ENCODE measurements around the gene SEMA7A. TPM values are rescaled to one million over a fixed set of nuclear protein-coding genes. Genes with fewer than 3 reads are reported as not detected.
"Not testable (repeated sequence)": the region's sequence is repeated elsewhere in the genome, so short reads cannot be mapped to it uniquely, and the experiment has no call there.

Gene SEMA7A
- total RNA-seq, 1 donor from 2014 or later, result 5.5 TPM

GRCh38 chr15:74364936-74365597 lies 68.7 kb downstream of the SEMA7A start:
- TF ChIP-seq CTCF (IDR thresholded peaks at IDR 0.05), result no peak
- H3K27me3 ChIP-seq, result no peaks in the 10 kb centered on the region
- peak overlapping the region in 1 of 2 donors; percentile 6 for H3K27ac ChIP-seq
- DNase-seq (ENCODE audit: low spot score in 2 of 2), result peak in 1 of 2 donors; percentile 41
- no peaks in the 10 kb centered on the region for H3K36me3 ChIP-seq
- H3K9me3 ChIP-seq, result no peaks in the 10 kb centered on the region
- H3K4me3 ChIP-seq, result peak overlapping the region; percentile 69 to 74
- peaks cover 0 to 11% of the 10 kb centered on the region in 2 donors for H3K4me1 ChIP-seq
- intact Hi-C loops (cut with DNase I), result no loop called here

GRCh38 chr15:74362482-74362881 lies 71.3 kb downstream of the SEMA7A start:
- no peaks in the 10 kb centered on the region for H3K27me3 ChIP-seq
- intact Hi-C loops (cut with DNase I), result no loop called here

GRCh38 chr15:74360855-74361254 lies 72.9 kb downstream of the SEMA7A start:
- H3K4me1 ChIP-seq; DNase-seq (ENCODE audit: low spot score in 2 of 2); H3K27ac ChIP-seq; intact Hi-C loops (cut with DNase I); H3K27me3 ChIP-seq; H3K36me3 ChIP-seq; H3K4me3 ChIP-seq; H3K9me3 ChIP-seq: not testable (repeated sequence)

More at GRCh38 chr15:74362482-74362881, 71.3 kb downstream of the SEMA7A start:
- peaks cover 0 to 11% of the 10 kb centered on the region in 2 donors for H3K4me1 ChIP-seq
- no peak overlapping the region for H3K4me3 ChIP-seq
- no peak overlapping the region for H3K27ac ChIP-seq
- no peaks in the 10 kb centered on the region for H3K36me3 ChIP-seq
- H3K9me3 ChIP-seq, result no peaks in the 10 kb centered on the region
- no peak for TF ChIP-seq CTCF (IDR thresholded peaks at IDR 0.05)
- no peak for DNase-seq (ENCODE audit: low spot score in 2 of 2)

GRCh38 chr15:74359376-74359775 lies 74.4 kb downstream of the SEMA7A start:
- DNase-seq (ENCODE audit: low spot score in 2 of 2); H3K36me3 ChIP-seq; intact Hi-C loops (cut with DNase I): not testable (repeated sequence)

More at GRCh38 chr15:74359376-74359775, 74.4 kb downstream of the SEMA7A start:
- H3K4me1 ChIP-seq, H3K9me3 ChIP-seq, H3K27me3 ChIP-seq, H3K4me3 ChIP-seq, H3K27ac ChIP-seq: not testable (repeated sequence)

Other genes with a start within 250 kb of the SEMA7A start
- not detected for gene STRA6, start 231.2 kb downstream of the SEMA7A start, total RNA-seq
- gene CCDC33, start 197.6 kb downstream of the SEMA7A start, total RNA-seq, result not detected
- 62.4 TPM for gene CYP11A1, start 66.3 kb downstream of the SEMA7A start, total RNA-seq
- gene UBL7, start 27.2 kb upstream of the SEMA7A start, total RNA-seq, result 63.4 TPM
- 13.3 TPM for gene ARID3B, start 107.3 kb upstream of the SEMA7A start, total RNA-seq
- gene CLK3, start 181.9 kb upstream of the SEMA7A start, total RNA-seq, result 154 TPM